A549 (cell line): Measurements from ENCODE around the gene BMP10.

ENCODE experiments used
- CBX2 ChIP-seq: fragments of 200-600 bp; sonication (generic); IDR thresholded peaks from 2 replicates; pipeline ENCODE4 v1.6.1; 2016; ENCODE audit warnings: low read depth, mild to moderate bottlenecking, borderline replicate concordance
- CHD4 ChIP-seq: fragments of 200-600 bp; sonication (generic); IDR thresholded peaks from 2 replicates; pipeline ENCODE4 v1.6.1; 2016; ENCODE audit warnings: antibody characterized with exemption, mild to moderate bottlenecking, borderline replicate concordance
- CTCF ChIP-seq: fragments of >200 bp; sonication (Bioruptor Twin); formaldehyde crosslinking; IDR thresholded peaks from 3 replicates; pipeline ENCODE4 v1.5.1; 2016
- EP300 ChIP-seq, 2 experiments: fragments of >200 bp; sonication (Bioruptor Twin); formaldehyde crosslinking; IDR thresholded peaks; 2 replicates in 1 of 2; 3 replicates in 1 of 2; pipeline ENCODE4 v1.6.1; 2016 to 2017
- HDAC2 ChIP-seq: fragments of 200-600 bp; sonication (generic); IDR thresholded peaks from 2 replicates; pipeline ENCODE4 v1.6.1; 2016
- HOXA7 ChIP-seq: fragments of 250-450 bp; sonication (Bioruptor Pico); IDR thresholded peaks from 2 replicates; pipeline ENCODE4 v1.5.0; 2020; ENCODE audit warnings: mild to moderate bottlenecking, moderate library complexity
- HOXB13 ChIP-seq: fragments of 250-450 bp; sonication (Bioruptor Pico); IDR thresholded peaks from 2 replicates; pipeline ENCODE4 v1.5.0; 2020; ENCODE audit warnings: low read depth, mild to moderate bottlenecking, moderate library complexity
- KDM1A ChIP-seq: fragments of 200-600 bp; sonication (generic); IDR thresholded peaks from 2 replicates; pipeline ENCODE4 v1.6.1; 2016; ENCODE audit warnings: low read depth, mild to moderate bottlenecking
- MAX ChIP-seq: IDR thresholded peaks from 2 replicates; pipeline ENCODE4 v1.6.1; 2012
- NR3C1 ChIP-seq: fragments of >200 bp; sonication (Bioruptor Twin); formaldehyde crosslinking; IDR thresholded peaks from 3 replicates; pipeline ENCODE4 v1.6.1; 2017
- POLR2A ChIP-seq: IDR thresholded peaks from 2 replicates; pipeline ENCODE4 v1.6.1; 2012; ENCODE audit warnings: mild to moderate bottlenecking, low read length
- RNF2 ChIP-seq: fragments of 200-600 bp; sonication (generic); IDR thresholded peaks from 2 replicates; pipeline ENCODE4 v1.6.1; 2016; ENCODE audit warnings: low read depth, mild to moderate bottlenecking, antibody characterized with exemption, moderate library complexity, borderline replicate concordance
- TF ChIP-seq, protein P1 (sequence below): fragments of 200-600 bp; sonication (generic); IDR thresholded peaks from 2 replicates; pipeline ENCODE4 v1.6.1; 2016; ENCODE audit warnings: antibody characterized with exemption, mild to moderate bottlenecking, moderate library complexity

DNA sequence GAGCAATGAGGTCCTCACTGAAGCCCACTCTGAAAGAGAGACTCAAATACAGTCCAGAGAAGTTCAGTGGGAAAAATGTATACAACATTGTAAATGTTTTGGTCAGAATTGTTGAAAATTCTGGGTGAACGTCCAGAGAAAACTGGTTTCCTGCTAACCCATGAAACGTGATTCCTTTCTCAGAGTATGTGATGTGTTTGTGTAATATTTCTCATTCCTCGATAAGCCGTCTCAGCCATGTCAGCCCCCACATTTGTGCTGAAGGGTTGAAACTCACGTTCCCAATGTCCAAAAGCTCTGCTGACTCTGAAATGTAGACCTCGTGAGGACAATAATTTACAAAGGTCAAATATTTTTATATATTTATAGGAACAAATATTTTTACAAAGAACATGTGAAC is 51.6 kb downstream of the BMP10 start:
- TF ChIP-seq CTCF (no peak), POLR2A (no peak), MAX (no peak), NR3C1 (no peak), CHD4 (no peak), CBX2 (no peak), HDAC2 (no peak), EP300 (IDR thresholded peaks at IDR 0.05) (no peak), HOXB13 (CRISPR knock-in tag) (no peak), RNF2 (no peak), KDM1A (no peak), HOXA7 (CRISPR knock-in tag) (no peak)
- TF ChIP-seq, protein P1, sequence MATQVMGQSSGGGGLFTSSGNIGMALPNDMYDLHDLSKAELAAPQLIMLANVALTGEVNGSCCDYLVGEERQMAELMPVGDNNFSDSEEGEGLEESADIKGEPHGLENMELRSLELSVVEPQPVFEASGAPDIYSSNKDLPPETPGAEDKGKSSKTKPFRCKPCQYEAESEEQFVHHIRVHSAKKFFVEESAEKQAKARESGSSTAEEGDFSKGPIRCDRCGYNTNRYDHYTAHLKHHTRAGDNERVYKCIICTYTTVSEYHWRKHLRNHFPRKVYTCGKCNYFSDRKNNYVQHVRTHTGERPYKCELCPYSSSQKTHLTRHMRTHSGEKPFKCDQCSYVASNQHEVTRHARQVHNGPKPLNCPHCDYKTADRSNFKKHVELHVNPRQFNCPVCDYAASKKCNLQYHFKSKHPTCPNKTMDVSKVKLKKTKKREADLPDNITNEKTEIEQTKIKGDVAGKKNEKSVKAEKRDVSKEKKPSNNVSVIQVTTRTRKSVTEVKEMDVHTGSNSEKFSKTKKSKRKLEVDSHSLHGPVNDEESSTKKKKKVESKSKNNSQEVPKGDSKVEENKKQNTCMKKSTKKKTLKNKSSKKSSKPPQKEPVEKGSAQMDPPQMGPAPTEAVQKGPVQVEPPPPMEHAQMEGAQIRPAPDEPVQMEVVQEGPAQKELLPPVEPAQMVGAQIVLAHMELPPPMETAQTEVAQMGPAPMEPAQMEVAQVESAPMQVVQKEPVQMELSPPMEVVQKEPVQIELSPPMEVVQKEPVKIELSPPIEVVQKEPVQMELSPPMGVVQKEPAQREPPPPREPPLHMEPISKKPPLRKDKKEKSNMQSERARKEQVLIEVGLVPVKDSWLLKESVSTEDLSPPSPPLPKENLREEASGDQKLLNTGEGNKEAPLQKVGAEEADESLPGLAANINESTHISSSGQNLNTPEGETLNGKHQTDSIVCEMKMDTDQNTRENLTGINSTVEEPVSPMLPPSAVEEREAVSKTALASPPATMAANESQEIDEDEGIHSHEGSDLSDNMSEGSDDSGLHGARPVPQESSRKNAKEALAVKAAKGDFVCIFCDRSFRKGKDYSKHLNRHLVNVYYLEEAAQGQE: no peak
